Activated naive CD4-positive, alpha-beta T cell treated with anti-CD3 and anti-CD28 coated beads, Interleukin-2, amount 10 ng/mL, durations not matched to agents 5 hours and 36 hours (primary cell): ENCODE measurements around the gene PCDHGA8. TPM values are rescaled to one million over a fixed set of nuclear protein-coding genes. Genes with fewer than 3 reads are reported as not detected.

Experiments used
- total RNA-seq, 2 experiments: library from RNA; stranded (reverse); gene quantifications; one replicate each; pipeline ENCODE4 v1.2.3, GENCODE V29; 2021

PCDHGA8 gene
- total RNA-seq, 2 experiments from 2014 or later = 0.05 TPM; not detected in 1

DNA sequence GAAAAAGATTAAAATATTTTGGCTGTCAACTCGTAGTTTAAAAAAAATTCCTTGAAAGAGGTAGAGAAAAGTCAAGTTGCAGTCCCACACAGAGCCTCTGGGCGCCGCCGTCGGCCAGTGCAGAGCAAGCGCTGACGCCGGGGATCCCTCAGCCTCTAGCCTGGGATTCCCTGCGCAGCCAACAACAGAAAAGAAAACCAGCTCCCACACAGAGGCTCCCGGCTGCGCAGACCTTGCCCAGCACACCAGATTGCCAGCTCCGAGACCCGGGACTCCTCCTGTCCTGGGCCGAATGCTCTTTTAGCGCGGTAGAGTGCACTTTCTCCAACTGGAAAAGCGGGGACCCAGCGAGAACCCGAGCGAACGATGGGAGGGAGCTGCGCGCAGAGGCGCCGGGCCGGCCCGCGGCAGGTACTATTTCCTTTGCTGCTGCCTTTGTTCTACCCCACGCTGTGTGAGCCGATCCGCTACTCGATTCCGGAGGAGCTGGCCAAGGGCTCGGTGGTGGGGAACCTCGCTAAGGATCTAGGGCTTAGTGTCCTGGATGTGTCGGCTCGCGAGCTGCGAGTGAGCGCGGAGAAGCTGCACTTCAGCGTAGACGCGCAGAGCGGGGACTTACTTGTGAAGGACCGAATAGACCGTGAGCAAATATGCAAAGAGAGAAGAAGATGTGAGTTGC is 25.2 kb downstream of the PCDHGA8 start, which contains the start of gene PCDHGB7:
Gene PCDHGB7, plus strand, starts transcription at position 184 of the 679 bp plus-strand sequence. Its CDS starts 183 bp downstream, at position 367.

DNA sequence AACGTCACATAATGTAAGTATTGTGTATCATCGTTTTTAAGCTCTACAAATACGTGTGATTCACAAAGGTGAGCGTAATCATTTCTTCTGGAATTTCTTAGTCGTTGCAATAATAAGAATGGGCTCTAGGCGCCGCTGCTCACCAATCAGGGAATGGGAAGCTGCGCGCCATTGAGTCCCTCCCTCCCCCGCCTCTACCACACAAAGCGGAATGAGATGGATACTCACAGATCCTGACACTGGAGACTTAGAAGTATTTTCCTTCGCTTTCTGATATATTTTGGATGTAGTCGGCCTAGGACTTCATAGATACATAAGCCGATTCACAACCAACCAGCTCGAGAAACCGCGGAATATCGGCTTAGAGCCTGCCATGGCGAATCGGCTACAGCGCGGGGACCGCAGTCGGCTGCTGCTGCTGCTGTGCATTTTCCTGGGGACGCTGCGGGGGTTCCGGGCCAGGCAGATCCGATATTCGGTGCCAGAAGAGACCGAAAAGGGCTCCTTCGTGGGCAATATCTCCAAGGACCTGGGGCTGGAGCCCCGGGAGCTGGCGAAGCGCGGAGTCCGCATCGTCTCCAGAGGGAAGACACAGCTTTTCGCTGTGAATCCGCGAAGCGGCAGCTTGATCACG is 28.5 kb downstream of the PCDHGA8 start, which contains the start of gene PCDHGA11:
Gene PCDHGA11, plus strand, starts transcription at position 197 of the 634 bp plus-strand sequence. Its CDS starts 177 bp downstream, at position 374.

DNA sequence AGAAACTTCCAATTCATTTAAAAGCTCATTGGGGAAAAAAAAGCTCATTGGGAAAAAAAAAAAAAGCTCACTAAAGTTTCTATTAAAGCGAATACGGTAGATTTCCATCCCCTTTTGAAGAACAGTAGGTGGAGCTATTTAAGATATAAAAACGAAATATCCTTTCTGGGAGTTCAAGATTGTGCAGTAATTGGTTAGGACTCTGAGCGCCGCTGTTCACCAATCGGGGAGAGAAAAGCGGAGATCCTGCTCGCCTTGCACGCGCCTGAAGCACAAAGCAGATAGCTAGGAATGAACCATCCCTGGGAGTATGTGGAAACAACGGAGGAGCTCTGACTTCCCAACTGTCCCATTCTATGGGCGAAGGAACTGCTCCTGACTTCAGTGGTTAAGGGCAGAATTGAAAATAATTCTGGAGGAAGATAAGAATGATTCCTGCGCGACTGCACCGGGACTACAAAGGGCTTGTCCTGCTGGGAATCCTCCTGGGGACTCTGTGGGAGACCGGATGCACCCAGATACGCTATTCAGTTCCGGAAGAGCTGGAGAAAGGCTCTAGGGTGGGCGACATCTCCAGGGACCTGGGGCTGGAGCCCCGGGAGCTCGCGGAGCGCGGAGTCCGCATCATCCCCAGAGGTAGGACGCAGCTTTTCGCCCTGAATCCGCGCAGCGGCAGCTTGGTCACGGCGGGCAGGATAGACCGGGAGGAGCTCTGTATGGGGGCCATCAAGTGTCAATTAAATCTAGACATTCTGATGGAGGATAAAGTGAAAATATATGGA is 38.1 kb downstream of the PCDHGA8 start, which contains the start of gene PCDHGA12:
Gene PCDHGA12, plus strand, starts transcription at position 176 of the 782 bp plus-strand sequence. Its CDS starts 253 bp downstream, at position 429.

Other genes starting within 250 kb of the PCDHGA8 start
- not detected for gene PCDHB6, start 242.6 kb upstream of the PCDHGA8 start, total RNA-seq
- gene PCDHB7, start 220.0 kb upstream of the PCDHGA8 start, total RNA-seq = not detected
- gene PCDHB8, start 214.8 kb upstream of the PCDHGA8 start, total RNA-seq = not detected
- not detected for gene PCDHB16, start 210.2 kb upstream of the PCDHGA8 start, total RNA-seq
- not detected for gene PCDHB9, start 205.5 kb upstream of the PCDHGA8 start, total RNA-seq
- gene PCDHB10, start 200.3 kb upstream of the PCDHGA8 start, total RNA-seq = not detected
- gene PCDHB11, start 193.0 kb upstream of the PCDHGA8 start, total RNA-seq = not detected
- gene PCDHB12, start 183.9 kb upstream of the PCDHGA8 start, total RNA-seq = not detected
- gene PCDHB13, start 178.7 kb upstream of the PCDHGA8 start, total RNA-seq = not detected
- not detected for gene PCDHB14, start 169.3 kb upstream of the PCDHGA8 start, total RNA-seq
- gene PCDHB15, start 147.2 kb upstream of the PCDHGA8 start, total RNA-seq = not detected
- gene SLC25A2, start 88.6 kb upstream of the PCDHGA8 start, total RNA-seq = 1 to 10 TPM in 1 of 2 experiments, under 1 TPM in 1; 0.45 to 1.1 TPM
- 10 to 100 TPM; 73.2 to 73.7 TPM for gene TAF7, start 71.8 kb upstream of the PCDHGA8 start, total RNA-seq
- gene PCDHGA1, start 62.1 kb upstream of the PCDHGA8 start, total RNA-seq = not detected
- gene PCDHGA2, start 53.9 kb upstream of the PCDHGA8 start, total RNA-seq = not detected
- not detected for gene PCDHGA3, start 48.8 kb upstream of the PCDHGA8 start, total RNA-seq
- gene PCDHGB1, start 42.5 kb upstream of the PCDHGA8 start, total RNA-seq = not detected
- under 1 TPM; 0.10 to 0.14 TPM for gene PCDHGA4, start 37.6 kb upstream of the PCDHGA8 start, total RNA-seq
- gene PCDHGB2, start 32.6 kb upstream of the PCDHGA8 start, total RNA-seq = under 1 TPM in 1 of 2 experiments, not detected in 1; 0.12 TPM
- gene PCDHGA5, start 28.5 kb upstream of the PCDHGA8 start, total RNA-seq = not detected
- under 1 TPM; 0.10 to 0.14 TPM for gene PCDHGB3, start 22.4 kb upstream of the PCDHGA8 start, total RNA-seq
- gene PCDHGA6, start 18.7 kb upstream of the PCDHGA8 start, total RNA-seq = under 1 TPM; 0.10 to 0.12 TPM
- not detected for gene PCDHGA7, start 9.9 kb upstream of the PCDHGA8 start, total RNA-seq
- gene PCDHGB4, start 4.9 kb upstream of the PCDHGA8 start, total RNA-seq = not detected
- under 1 TPM in 1 of 2 experiments, not detected in 1; 0.08 TPM for gene PCDHGB5, start 5.3 kb downstream of the PCDHGA8 start, total RNA-seq
- gene PCDHGA9, start 10.1 kb downstream of the PCDHGA8 start, total RNA-seq = under 1 TPM in 1 of 2 experiments, not detected in 1; 0.08 TPM
- gene PCDHGB6, start 15.4 kb downstream of the PCDHGA8 start, total RNA-seq = under 1 TPM in 1 of 2 experiments, not detected in 1; 0.05 TPM
- gene PCDHGA10, start 20.4 kb downstream of the PCDHGA8 start, total RNA-seq = under 1 TPM; 0.05 TPM
- gene PCDHGB7, start 25.0 kb downstream of the PCDHGA8 start, total RNA-seq = under 1 TPM in 1 of 2 experiments, not detected in 1; 0.08 TPM
- gene PCDHGA11, start 28.4 kb downstream of the PCDHGA8 start, total RNA-seq = under 1 TPM in 1 of 2 experiments, not detected in 1; 0.05 TPM
- not detected for gene PCDHGA12, start 37.9 kb downstream of the PCDHGA8 start, total RNA-seq
- gene PCDHGC3, start 83.3 kb downstream of the PCDHGA8 start, total RNA-seq = not detected
- gene PCDHGC4, start 92.4 kb downstream of the PCDHGA8 start, total RNA-seq = not detected
- not detected for gene PCDHGC5, start 96.4 kb downstream of the PCDHGA8 start, total RNA-seq
- 100 to 1,000 TPM; 245 to 254 TPM for gene DIAPH1, start 226.4 kb downstream of the PCDHGA8 start, total RNA-seq
- 10 to 100 TPM; 67.0 to 69.4 TPM for gene HDAC3, start 244.2 kb downstream of the PCDHGA8 start, total RNA-seq
- gene RELL2, start 244.4 kb downstream of the PCDHGA8 start, total RNA-seq = 10 to 100 TPM; 22.9 to 25.3 TPM